Transverse colon (tissue), 4 donors: ENCODE data around the gene PPP6R3. TPM values are rescaled to one million over a fixed set of nuclear protein-coding genes. Genes with fewer than 3 reads are reported as not detected.
"Not testable (repeated sequence)": the region's sequence is repeated elsewhere in the genome, so short reads cannot be mapped to it uniquely, and the experiment has no call there.

Experiments
- DNase-seq: peaks from one replicate; pipeline ENCODE4 v3.0.0-alpha.2; 2019
- H3K27ac ChIP-seq, 4 donors: fragments of 200-600 bp; sonication (generic); 2 replicates each; pipeline ENCODE4 v1.5.1; 2016 to 2018; ENCODE audit warnings: inconsistent platforms in 4 of 4
- H3K27me3 ChIP-seq: fragments of 200-600 bp; sonication (generic); 2 replicates; pipeline ENCODE4 v1.5.1; 2017; ENCODE audit warnings: inconsistent platforms
- H3K36me3 ChIP-seq, 4 donors: fragments of 200-600 bp; sonication (generic); 2 replicates each; pipeline ENCODE4 v1.5.1; 2017 to 2019; ENCODE audit warnings: inconsistent platforms in 4 of 4
- H3K4me1 ChIP-seq, 4 donors: fragments of 200-600 bp; sonication (generic); 2 replicates each; pipeline ENCODE4 v1.5.1; 2017 to 2020; ENCODE audit warnings: inconsistent platforms in 4 of 4
- H3K4me3 ChIP-seq, 4 donors: fragments of 200-600 bp; sonication (generic); 1 replicate in 1 of 4; 2 replicates in 3 of 4; pipeline versions ENCODE4 v1.5.1 to v1.6.1; 2017 to 2019; ENCODE audit warnings: inconsistent platforms in 4 of 4
- H3K9me3 ChIP-seq, 2 donors: fragments of 200-600 bp; sonication (generic); 2 replicates each; pipeline ENCODE4 v1.5.1; 2017 to 2019; ENCODE audit warnings: inconsistent platforms in 2 of 2
- EP300 ChIP-seq: sonication (generic); formaldehyde crosslinking; IDR thresholded peaks from one replicate; pipeline ENCODE4 v1.6.1; 2017; ENCODE audit warnings: antibody characterized with exemption, low read depth
- POLR2A ChIP-seq: fragments of 450-650 bp; IDR thresholded peaks from one replicate; pipeline ENCODE4 v1.6.1; 2016; ENCODE audit warnings: antibody characterized with exemption, mild to moderate bottlenecking, moderate library complexity
- POLR2AphosphoS5 ChIP-seq, 3 donors: sonication (generic); formaldehyde crosslinking; IDR thresholded peaks; one replicate each; pipeline ENCODE4 v1.6.1; 2016; ENCODE audit warnings: antibody characterized with exemption in 3 of 3
- WGBS, 2 donors: methylation state at CpG; one replicate each; pipeline ENCODE4 v1.1.5; 2018; ENCODE audit warnings: low coverage in 1 of 2; 5-methylcytosine and 5-hydroxymethylcytosine counted together
- in situ Hi-C, 4 donors: fragments of 200-750 bp; cut with MboI; loops; one replicate each; pipeline versions ENCODE4 v1.15.0 to v1.15.1; 2017; ENCODE audit warnings: low sequenced_read_pairs in 3 of 4, low pct_ligation_motif_present in 1 of 4, low pct_unique_long_range_greater_than_20kb in 1 of 4
- intact Hi-C: fragments of 100-400 bp; cut with DNase I; formaldehyde crosslinking; loops from one replicate; pipeline ENCODE4 v1.15.1; 2023; ENCODE audit warnings: low total_unique reads
- total RNA-seq, 4 donors: library from RNA; depleted of rRNA; stranded (reverse); fragments of >200 nt; gene quantifications; one replicate each; pipeline ENCODE4 v1.1.0, GENCODE V29; 2016
- TF ChIP-seq, protein P1 (sequence below), 5 experiments: fragments of 200-600 bp in 3 of 5; fragments of 450-650 bp in 2 of 5; sonication (generic) in 3 of 5; IDR thresholded peaks; 1 replicate in 2 of 5; 2 replicates in 3 of 5; pipeline ENCODE4 v1.5.1; 2016 to 2017; ENCODE audit warnings: antibody characterized with exemption in 5 of 5, inconsistent platforms in 3 of 5, mild to moderate bottlenecking in 2 of 5, moderate library complexity in 1 of 5

PPP6R3 gene
- total RNA-seq, 4 donors from 2014 or later: 89.8 to 158 (median 117) TPM

DNA sequence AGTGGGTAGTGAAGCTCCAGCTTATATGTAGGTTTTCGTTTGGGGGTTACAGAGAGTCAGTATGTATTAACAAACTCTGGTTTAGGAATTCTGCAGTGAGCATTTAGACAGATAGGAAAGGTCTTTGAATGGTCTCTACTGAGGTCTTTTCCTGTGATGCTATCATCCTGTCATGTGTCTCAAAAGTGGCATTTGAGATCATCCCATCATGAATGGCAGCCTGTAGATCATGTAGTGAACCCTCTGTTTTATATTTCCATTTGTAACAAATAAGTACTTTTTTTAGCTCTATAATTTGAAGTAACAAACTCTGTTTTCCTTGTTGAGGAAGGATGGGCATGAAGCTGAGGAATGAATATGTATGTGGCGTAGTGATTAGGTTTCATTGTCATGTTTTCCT lies 76.2 kb downstream of the PPP6R3 start:
- in situ Hi-C loops (no loop called here), intact Hi-C loops (no loop called here)
- TF ChIP-seq POLR2AphosphoS5 (IDR thresholded peaks at IDR 0.05) (no peak), POLR2A (no peak), EP300 (no peak)
- TF ChIP-seq, protein P1, sequence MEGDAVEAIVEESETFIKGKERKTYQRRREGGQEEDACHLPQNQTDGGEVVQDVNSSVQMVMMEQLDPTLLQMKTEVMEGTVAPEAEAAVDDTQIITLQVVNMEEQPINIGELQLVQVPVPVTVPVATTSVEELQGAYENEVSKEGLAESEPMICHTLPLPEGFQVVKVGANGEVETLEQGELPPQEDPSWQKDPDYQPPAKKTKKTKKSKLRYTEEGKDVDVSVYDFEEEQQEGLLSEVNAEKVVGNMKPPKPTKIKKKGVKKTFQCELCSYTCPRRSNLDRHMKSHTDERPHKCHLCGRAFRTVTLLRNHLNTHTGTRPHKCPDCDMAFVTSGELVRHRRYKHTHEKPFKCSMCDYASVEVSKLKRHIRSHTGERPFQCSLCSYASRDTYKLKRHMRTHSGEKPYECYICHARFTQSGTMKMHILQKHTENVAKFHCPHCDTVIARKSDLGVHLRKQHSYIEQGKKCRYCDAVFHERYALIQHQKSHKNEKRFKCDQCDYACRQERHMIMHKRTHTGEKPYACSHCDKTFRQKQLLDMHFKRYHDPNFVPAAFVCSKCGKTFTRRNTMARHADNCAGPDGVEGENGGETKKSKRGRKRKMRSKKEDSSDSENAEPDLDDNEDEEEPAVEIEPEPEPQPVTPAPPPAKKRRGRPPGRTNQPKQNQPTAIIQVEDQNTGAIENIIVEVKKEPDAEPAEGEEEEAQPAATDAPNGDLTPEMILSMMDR (IDR thresholded peaks at IDR 0.05): no peak
- Histone ChIP-seq H3K36me3 (peaks cover 0 to 13% (median 4%) of the 10 kb centered on the region in 4 donors), H3K9me3 (no peaks in the 10 kb centered on the region), H3K27ac (peak overlapping the region in 3 of 4 donors; percentile 3 to 32 (median 29)), H3K27me3 (no peaks in the 10 kb centered on the region), H3K4me3 (no peak overlapping the region), H3K4me1 (peaks cover 13 to 49% (median 27%) of the 10 kb centered on the region in 4 donors)
- 94 to 100% methylated on average over 1 to 2 of the region's 2 CpGs for WGBS, 2 donors
- DNase-seq: no peak

- H3K4me1 ChIP-seq: peaks cover 13 to 52% (median 22%) of the 10 kb centered on the region in 4 donors
- 78 to 81% methylated on average over 5 to 6 of the region's 6 CpGs for WGBS, 2 donors
- intact Hi-C loops: no loop called here
These were observed 77.5 kb downstream of the PPP6R3 start for GRCh38 chr11:68538025-68538424.

GRCh38 chr11:68539395-68539794 lies 78.8 kb downstream of the PPP6R3 start:
- H3K36me3 ChIP-seq: peaks cover 0 to 13% (median 4%) of the 10 kb centered on the region in 4 donors
- DNase-seq: no peak
- TF ChIP-seq POLR2A (no peak), EP300 (no peak), POLR2AphosphoS5 (IDR thresholded peaks at IDR 0.05) (no peak)
- TF ChIP-seq, protein P1 (IDR thresholded peaks at IDR 0.05): no peak
- no peak overlapping the region for H3K4me3 ChIP-seq
- H3K27me3 ChIP-seq: no peaks in the 10 kb centered on the region
- no peak overlapping the region for H3K27ac ChIP-seq
- H3K9me3 ChIP-seq: no peaks in the 10 kb centered on the region
- peaks cover 13 to 53% (median 26%) of the 10 kb centered on the region in 4 donors for H3K4me1 ChIP-seq
- in situ Hi-C loops: no loop called here
- intact Hi-C loops: no loop called here
- WGBS, 2 donors: 100% methylated on average over 1 to 2 of the region's 2 CpGs

More at GRCh38 chr11:68538025-68538424, 77.5 kb downstream of the PPP6R3 start:
- DNase-seq: no peak
- Histone ChIP-seq H3K27ac (no peak overlapping the region), H3K4me3 (no peak overlapping the region), H3K36me3 (peaks cover 0 to 13% (median 4%) of the 10 kb centered on the region in 4 donors), H3K27me3 (no peaks in the 10 kb centered on the region), H3K9me3 (no peaks in the 10 kb centered on the region)
- TF ChIP-seq EP300 (no peak), POLR2A (no peak), POLR2AphosphoS5 (IDR thresholded peaks at IDR 0.05) (no peak)
- TF ChIP-seq, protein P1 (IDR thresholded peaks at IDR 0.05): no peak
- in situ Hi-C loops: no loop called here

- H3K27me3 ChIP-seq, H3K9me3 ChIP-seq, H3K27ac ChIP-seq, DNase-seq, in situ Hi-C loops, H3K4me3 ChIP-seq, intact Hi-C loops: not testable (repeated sequence)
- 92 to 100% methylated on average over 2 to 7 of the region's 7 CpGs for WGBS, 2 donors
- Histone ChIP-seq H3K36me3 (peaks cover 0 to 13% (median 4%) of the 10 kb centered on the region in 4 donors), H3K4me1 (peaks cover 13 to 45% (median 21%) of the 10 kb centered on the region in 4 donors)
These were observed 80.0 kb downstream of the PPP6R3 start for GRCh38 chr11:68540504-68540903.

GRCh38 chr11:68541116-68541515 lies 80.6 kb downstream of the PPP6R3 start:
- Histone ChIP-seq H3K27me3 (no peaks in the 10 kb centered on the region), H3K9me3 (no peaks in the 10 kb centered on the region), H3K4me3 (no peak overlapping the region), H3K36me3 (peaks cover 0 to 13% (median 4%) of the 10 kb centered on the region in 4 donors), H3K4me1 (peaks cover 9 to 45% (median 16%) of the 10 kb centered on the region in 4 donors), H3K27ac (peak overlapping the region in 2 of 4 donors; percentile 18 to 68)
- in situ Hi-C loops: no loop called here
- intact Hi-C loops: no loop called here
- TF ChIP-seq POLR2AphosphoS5 (IDR thresholded peaks at IDR 0.05): no peak
- no peak for TF ChIP-seq POLR2A
- TF ChIP-seq, protein P1 (IDR thresholded peaks at IDR 0.05): no peak
- TF ChIP-seq EP300: no peak
- WGBS, 2 donors: 92 to 93% methylated on average over 2 of the region's 2 CpGs
- DNase-seq: no peak
